GM23338 (cell line): ENCODE measurements around the gene CACNB2. TPM values are rescaled to one million over a fixed set of nuclear protein-coding genes. Genes with fewer than 3 reads are reported as not detected.

ENCODE experiments used
- ATAC-seq: fragments of 200-7000 bp; cut with Tn5 transposase; 3 replicates; pipeline ENCODE4 v1.9.1; 2020
- DNase-seq: peaks from one replicate; pipeline ENCODE4 v3.0.0-alpha.2; 2015; ENCODE audit warnings: low spot score
- H2AFZ ChIP-seq: fragments of 200-600 bp; sonication (generic); 2 replicates; pipeline ENCODE4 v1.8.0; 2016; ENCODE audit warnings: antibody characterized with exemption, mild to moderate bottlenecking, moderate library complexity
- H3F3A ChIP-seq: fragments of 200-600 bp; sonication (generic); replicated peaks from 2 replicates; pipeline ENCODE4 v1.8.0; 2017; ENCODE audit warnings: antibody characterized with exemption, mixed run types, low read depth
- H3K27ac ChIP-seq: fragments of 200-600 bp; sonication (generic); 2 replicates; pipeline ENCODE4 v1.6.1; 2016; ENCODE audit warnings: low read depth
- H3K27me3 ChIP-seq: fragments of 200-600 bp; sonication (generic); 2 replicates; pipeline ENCODE4 v1.8.0; 2016; ENCODE audit warnings: mild to moderate bottlenecking, mixed run types, moderate library complexity; ENCODE audit not compliant: insufficient read depth
- H3K36me3 ChIP-seq: fragments of 200-600 bp; sonication (generic); 2 replicates; pipeline ENCODE4 v1.8.0; 2016; ENCODE audit warnings: mild to moderate bottlenecking; ENCODE audit not compliant: insufficient read depth
- H3K4me1 ChIP-seq: fragments of 200-600 bp; sonication (generic); 2 replicates; pipeline ENCODE4 v1.8.0; 2016; ENCODE audit warnings: mild to moderate bottlenecking, moderate library complexity; ENCODE audit not compliant: insufficient read depth
- H3K4me2 ChIP-seq: fragments of 200-600 bp; sonication (generic); 2 replicates; pipeline ENCODE4 v1.7.1; 2017; ENCODE audit warnings: mixed run types
- H3K4me3 ChIP-seq: fragments of 200-600 bp; sonication (generic); 2 replicates; pipeline ENCODE4 v1.6.1; 2016; ENCODE audit warnings: mixed run types
- H3K79me2 ChIP-seq: fragments of 200-600 bp; sonication (generic); replicated peaks from 2 replicates; pipeline ENCODE4 v1.8.0; 2017; ENCODE audit warnings: mild to moderate bottlenecking; ENCODE audit not compliant: insufficient read depth
- H3K9me2 ChIP-seq: fragments of 200-600 bp; sonication (generic); 2 replicates; pipeline ENCODE4 v1.8.0; 2017; ENCODE audit not compliant: insufficient read depth
- H4K20me1 ChIP-seq: fragments of 200-600 bp; sonication (generic); replicated peaks from 2 replicates; pipeline ENCODE4 v1.8.0; 2017; ENCODE audit warnings: mild to moderate bottlenecking; ENCODE audit not compliant: insufficient read depth
- H3K27ac Mint-ChIP-seq: 2 replicates; pipeline ENCODE4 v1.8.0; 2020; ENCODE audit warnings: inconsistent platforms, mild to moderate bottlenecking, moderate library complexity, mixed read lengths
- H3K27me3 Mint-ChIP-seq: 3 replicates; pipeline ENCODE4 v1.8.0; 2022; ENCODE audit warnings: low read depth, mild to moderate bottlenecking, moderate library complexity, mixed read lengths, inconsistent platforms; ENCODE audit not compliant: insufficient read depth, poor library complexity
- H3K36me3 Mint-ChIP-seq: 3 replicates; pipeline ENCODE4 v1.8.0; 2021; ENCODE audit warnings: low read depth, mild to moderate bottlenecking, inconsistent platforms, moderate library complexity, mixed read lengths
- H3K4me1 Mint-ChIP-seq: 3 replicates; pipeline ENCODE4 v1.8.0; 2020; ENCODE audit warnings: mild to moderate bottlenecking, inconsistent platforms, mixed read lengths
- H3K4me3 Mint-ChIP-seq: 3 replicates; pipeline ENCODE4 v1.8.0; 2021; ENCODE audit warnings: moderate library complexity, mild to moderate bottlenecking, inconsistent platforms, mixed read lengths
- H3K9me3 Mint-ChIP-seq: 3 replicates; pipeline ENCODE4 v1.8.0; 2020; ENCODE audit warnings: moderate library complexity, mild to moderate bottlenecking, inconsistent platforms, mixed read lengths
- CTCF ChIP-seq, 2 experiments: fragments of 200-600 bp in 1 of 2; sonication (generic) in 1 of 2; conservative IDR thresholded peaks; 2 replicates each; pipeline versions ENCODE4 v1.5.1 to v1.6.1; 2016 to 2017; ENCODE audit warnings: antibody characterized with exemption in 2 of 2, low read depth in 2 of 2, mild to moderate bottlenecking in 2 of 2, moderate library complexity in 1 of 2
- ETS1 ChIP-seq: IDR thresholded peaks from 2 replicates; pipeline ENCODE4 v1.6.1; 2016; ENCODE audit warnings: antibody characterized with exemption
- EZH2 ChIP-seq: fragments of 200-600 bp; sonication (generic); IDR thresholded peaks from one replicate; pipeline ENCODE4 v1.8.0; 2017; ENCODE audit warnings: antibody characterized with exemption, mild to moderate bottlenecking, low read depth; ENCODE audit not compliant: unreplicated experiment
- JUNB ChIP-seq: IDR thresholded peaks from one replicate; pipeline ENCODE4 v1.6.1; 2016; ENCODE audit warnings: antibody characterized with exemption; ENCODE audit not compliant: unreplicated experiment
- NANOG ChIP-seq: IDR thresholded peaks from 2 replicates; pipeline ENCODE4 v1.6.1; 2016; ENCODE audit warnings: antibody characterized with exemption, borderline replicate concordance
- POLR2AphosphoS5 ChIP-seq: IDR thresholded peaks from 2 replicates; pipeline ENCODE4 v1.6.1; 2016; ENCODE audit warnings: antibody characterized with exemption, low read depth
- REST ChIP-seq: IDR thresholded peaks from one replicate; pipeline ENCODE4 v1.6.1; 2018; ENCODE audit warnings: antibody characterized with exemption; ENCODE audit not compliant: unreplicated experiment
- STAT1 ChIP-seq: IDR thresholded peaks from one replicate; pipeline ENCODE4 v1.6.1; 2016; ENCODE audit warnings: antibody characterized with exemption; ENCODE audit not compliant: unreplicated experiment
- ZNF114 ChIP-seq: fragments of 250-450 bp; sonication (Bioruptor Pico); IDR thresholded peaks from 2 replicates; pipeline ENCODE4 v1.5.0; 2020; ENCODE audit warnings: mild to moderate bottlenecking, moderate library complexity
- ZNF331 ChIP-seq: fragments of 250-450 bp; sonication (Bioruptor Pico); IDR thresholded peaks from 2 replicates; pipeline ENCODE4 v1.5.0; 2020; ENCODE audit warnings: low read depth, mild to moderate bottlenecking, moderate library complexity
- ZNF462 ChIP-seq: fragments of 250-450 bp; sonication (Bioruptor Pico); IDR thresholded peaks from 2 replicates; pipeline ENCODE4 v1.5.0; 2020; ENCODE audit warnings: mild to moderate bottlenecking, moderate library complexity
- polyA plus RNA-seq: library from polyadenylated mRNA; unstranded; fragments of >200 nt; fragmentation: Nextera tagmentation; extraction: Ambion mirVana; gene quantifications from 2 replicates; pipeline ENCODE4 v1.2.1, GENCODE V29; 2016
- total RNA-seq: library from RNA; depleted of rRNA; stranded (reverse); fragments of >200 nt; shearing (Covaris generic); gene quantifications from 2 replicates; pipeline ENCODE4 v1.2.3, GENCODE V29; 2014

CACNB2 gene
- total and polyA plus RNA-seq, 2 experiments from 2014 or later, result 5.0 to 5.9 TPM

- Mint-ChIP-seq H3K27me3 (no peaks in the 10 kb centered on the region), H3K9me3 (no peaks in the 10 kb centered on the region), H3K4me1 (peaks cover under 1% of the 10 kb centered on the region; the same call in 2 of the 3 replicates), H3K27ac (no peak overlapping the region), H3K36me3 (no peaks in the 10 kb centered on the region), H3K4me3 (no peak overlapping the region)
- Histone ChIP-seq H2AFZ (no peak overlapping the region), H3K27me3 (no peaks in the 10 kb centered on the region), H3K4me1 (no peaks in the 10 kb centered on the region), H3K27ac (no peak overlapping the region), H3F3A (no peaks in the 10 kb centered on the region), H3K9me2 (no peaks in the 10 kb centered on the region), H3K36me3 (no peaks in the 10 kb centered on the region), H4K20me1 (no peaks in the 10 kb centered on the region), H3K4me2 (no peak overlapping the region), H3K79me2 (no peaks in the 10 kb centered on the region), H3K4me3 (no peak overlapping the region)
- TF ChIP-seq POLR2AphosphoS5, result no peak
- no peak for TF ChIP-seq NANOG
- no peak for TF ChIP-seq CTCF (conservative IDR thresholded peaks at IDR 0.05; ENCODE audit: low read depth in 2 of 2)
- no peak for TF ChIP-seq ZNF114 (CRISPR knock-in tag)
- no peak for TF ChIP-seq ZNF462
- TF ChIP-seq EZH2, result no peak
- no peak for TF ChIP-seq JUNB
- no peak for TF ChIP-seq ETS1
- no peak for TF ChIP-seq REST
- TF ChIP-seq ZNF331 (CRISPR knock-in tag), result no peak
- no peak for TF ChIP-seq STAT1
- ATAC-seq, result no peak
- no peak for DNase-seq
Observed at GRCh38 chr10:18504161-18504560, 363.9 kb downstream of the CACNB2 start.
